Type B pancreatic cell (in vitro differentiated cells): ENCODE results near the gene MRPL53. TPM values are rescaled to one million over a fixed set of nuclear protein-coding genes. Genes with fewer than 3 reads are reported as not detected.
"Not testable (repeated sequence)": the region's sequence is repeated elsewhere in the genome, so short reads cannot be mapped to it uniquely, and the experiment has no call there.

Experiments used
- DNase-seq: peaks from one replicate; pipeline ENCODE4 v3.0.0; 2021; ENCODE audit warnings: mixed read lengths; ENCODE audit not compliant: unreplicated experiment; ENCODE audit errors: extremely low spot score
- H3K27ac Mint-ChIP-seq: 2 replicates; pipeline ENCODE4 v1.8.0; 2021; ENCODE audit warnings: mild to moderate bottlenecking, mixed read lengths
- H3K27me3 Mint-ChIP-seq: 2 replicates; pipeline ENCODE4 v1.8.0; 2021; ENCODE audit warnings: mixed read lengths
- H3K36me3 Mint-ChIP-seq: 2 replicates; pipeline ENCODE4 v1.8.0; 2021; ENCODE audit warnings: mixed read lengths
- H3K4me1 Mint-ChIP-seq: one replicate; pipeline ENCODE4 v1.8.0; 2021; ENCODE audit warnings: mixed read lengths; ENCODE audit not compliant: unreplicated experiment
- H3K4me3 Mint-ChIP-seq: 2 replicates; pipeline ENCODE4 v1.8.0; 2021; ENCODE audit warnings: mild to moderate bottlenecking, mixed read lengths
- H3K9me3 Mint-ChIP-seq: 2 replicates; pipeline ENCODE4 v1.8.0; 2021; ENCODE audit warnings: mixed read lengths
- CTCF ChIP-seq: fragments of 200-600 bp; sonication (generic); conservative IDR thresholded peaks from 2 replicates; pipeline ENCODE4 v1.5.0; 2021; ENCODE audit warnings: antibody characterized with exemption, mild to moderate bottlenecking
- total RNA-seq: library from RNA; stranded (reverse); gene quantifications from 2 replicates; pipeline ENCODE4 v1.2.1, GENCODE V29; 2021; ENCODE audit warnings: low replicate concordance

The MRPL53 gene
- total RNA-seq, 1 donor from 2014 or later = 76.1 TPM

- no peaks in the 10 kb centered on the region for H3K27me3 Mint-ChIP-seq
- H3K27ac Mint-ChIP-seq = no peak overlapping the region
- no peak for DNase-seq
- no peak for TF ChIP-seq CTCF
- no peaks in the 10 kb centered on the region for H3K4me1 Mint-ChIP-seq
- H3K4me3 Mint-ChIP-seq = no peak overlapping the region
- peaks cover 13% of the 10 kb centered on the region for H3K36me3 Mint-ChIP-seq
- no peaks in the 10 kb centered on the region for H3K9me3 Mint-ChIP-seq
Measured at GRCh38 chr2:74489906-74490305, 17.4 kb upstream of the MRPL53 start.

GRCh38 chr2:74488643-74489481 is 16.4 kb upstream of the MRPL53 start:
- no peaks in the 10 kb centered on the region for H3K9me3 Mint-ChIP-seq
- H3K36me3 Mint-ChIP-seq = peaks cover 13% of the 10 kb centered on the region
- no peak for TF ChIP-seq CTCF
- peak overlapping the region; percentile 31 for H3K27ac Mint-ChIP-seq
- no peaks in the 10 kb centered on the region for H3K27me3 Mint-ChIP-seq
- H3K4me3 Mint-ChIP-seq = peak overlapping the region; percentile 38
- no peak for DNase-seq
- no peaks in the 10 kb centered on the region for H3K4me1 Mint-ChIP-seq

- Mint-ChIP-seq H3K27me3 (no peaks in the 10 kb centered on the region), H3K4me1 (peaks cover 10% of the 10 kb centered on the region), H3K36me3 (peaks cover 19% of the 10 kb centered on the region), H3K27ac (no peak overlapping the region), H3K4me3 (no peak overlapping the region), H3K9me3 (no peaks in the 10 kb centered on the region)
- no peak for DNase-seq
- no peak for TF ChIP-seq CTCF
Measured at GRCh38 chr2:74486141-74486540, 13.7 kb upstream of the MRPL53 start.

GRCh38 chr2:74483675-74484164 is 11.2 kb upstream of the MRPL53 start:
- Mint-ChIP-seq H3K36me3 (peaks cover 12% of the 10 kb centered on the region), H3K4me1 (peaks cover 21% of the 10 kb centered on the region), H3K4me3 (peak overlapping the region; percentile 100), H3K27ac (peak overlapping the region; percentile 98)
- DNase-seq, H3K27me3 Mint-ChIP-seq, H3K9me3 Mint-ChIP-seq: not testable (repeated sequence)

GRCh38 chr2:74482801-74483674 is 10.6 kb upstream of the MRPL53 start, which contains the start of the genes CCDC142 and TTC31:
TSS of gene CCDC142 (minus strand) at chr2:74482998. CDS start at chr2:74482837, 161 bp downstream.
TSS of gene TTC31 (plus strand) at chr2:74483081. CDS start at chr2:74483096, 15 bp downstream.
- Mint-ChIP-seq H3K9me3 (no peaks in the 10 kb centered on the region), H3K27me3 (no peaks in the 10 kb centered on the region), H3K4me3 (peak within 1 kb of the TSS; percentile 100), H3K36me3 (peaks cover 12% of the 10 kb centered on the region), H3K4me1 (peaks cover 21% of the 10 kb centered on the region), H3K27ac (peak within 1 kb of the TSS; percentile 98)
- TF ChIP-seq CTCF = peak; percentile 95
- peak; percentile 92 for DNase-seq
